ENCODE measurements around the gene PCDHGA9.
"Not testable (repeated sequence)": the region's sequence is repeated elsewhere in the genome, so short reads cannot be mapped to it uniquely, and the experiment has no call there.

The PCDHGA9 gene

GRCh38 chr5:141413540-141414069 lies 11.0 kb downstream of the PCDHGA9 start:
- Histone ChIP-seq H3K27me3 (ENCODE audit: low read length) (no peaks in the 10 kb centered on the region), H3F3A (ENCODE audit: insufficient read depth) (0 out of 2 replicates have a peak, but pooled peaks cover 5% of the 10 kb centered on the region), H3K4me2 (ENCODE audit: low read depth, low read length, poor library complexity, severe bottlenecking) (no peak overlapping the region), H2AFZ (ENCODE audit: low read depth, low read length, severe bottlenecking) (no peak overlapping the region), H3K36me3 (ENCODE audit: low read length) (no peaks in the 10 kb centered on the region), H3K27ac (ENCODE audit: low read depth, low read length) (no peak overlapping the region), H3K9ac (ENCODE audit: low read length) (no peak overlapping the region), H3K9me2 (replicated peaks; ENCODE audit: insufficient read depth, low read length) (no peaks in the 10 kb centered on the region), H3K9me3 (ENCODE audit: insufficient read depth, low read length) (peaks cover 12% of the 10 kb centered on the region; the same call in 1 of the 2 replicates), H3K79me2 (ENCODE audit: insufficient read depth, low read length) (0 out of 2 replicates have a peak, but pooled peaks cover 3% of the 10 kb centered on the region), H3K4me3 (ENCODE audit: insufficient read depth, low read length, poor library complexity, severe bottlenecking) (no peak overlapping the region), H4K20me1 (ENCODE audit: low read depth, low read length) (no peaks in the 10 kb centered on the region)
- TF ChIP-seq EZH2phosphoT487 (conservative IDR thresholded peaks at IDR 0.05; ENCODE audit: low read length), result no peak
- TF ChIP-seq, protein P1, sequence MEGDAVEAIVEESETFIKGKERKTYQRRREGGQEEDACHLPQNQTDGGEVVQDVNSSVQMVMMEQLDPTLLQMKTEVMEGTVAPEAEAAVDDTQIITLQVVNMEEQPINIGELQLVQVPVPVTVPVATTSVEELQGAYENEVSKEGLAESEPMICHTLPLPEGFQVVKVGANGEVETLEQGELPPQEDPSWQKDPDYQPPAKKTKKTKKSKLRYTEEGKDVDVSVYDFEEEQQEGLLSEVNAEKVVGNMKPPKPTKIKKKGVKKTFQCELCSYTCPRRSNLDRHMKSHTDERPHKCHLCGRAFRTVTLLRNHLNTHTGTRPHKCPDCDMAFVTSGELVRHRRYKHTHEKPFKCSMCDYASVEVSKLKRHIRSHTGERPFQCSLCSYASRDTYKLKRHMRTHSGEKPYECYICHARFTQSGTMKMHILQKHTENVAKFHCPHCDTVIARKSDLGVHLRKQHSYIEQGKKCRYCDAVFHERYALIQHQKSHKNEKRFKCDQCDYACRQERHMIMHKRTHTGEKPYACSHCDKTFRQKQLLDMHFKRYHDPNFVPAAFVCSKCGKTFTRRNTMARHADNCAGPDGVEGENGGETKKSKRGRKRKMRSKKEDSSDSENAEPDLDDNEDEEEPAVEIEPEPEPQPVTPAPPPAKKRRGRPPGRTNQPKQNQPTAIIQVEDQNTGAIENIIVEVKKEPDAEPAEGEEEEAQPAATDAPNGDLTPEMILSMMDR (IDR thresholded peaks at IDR 0.05; ENCODE audit: insufficient read depth, low read length, poor library complexity, severe bottlenecking), result no peak

DNA sequence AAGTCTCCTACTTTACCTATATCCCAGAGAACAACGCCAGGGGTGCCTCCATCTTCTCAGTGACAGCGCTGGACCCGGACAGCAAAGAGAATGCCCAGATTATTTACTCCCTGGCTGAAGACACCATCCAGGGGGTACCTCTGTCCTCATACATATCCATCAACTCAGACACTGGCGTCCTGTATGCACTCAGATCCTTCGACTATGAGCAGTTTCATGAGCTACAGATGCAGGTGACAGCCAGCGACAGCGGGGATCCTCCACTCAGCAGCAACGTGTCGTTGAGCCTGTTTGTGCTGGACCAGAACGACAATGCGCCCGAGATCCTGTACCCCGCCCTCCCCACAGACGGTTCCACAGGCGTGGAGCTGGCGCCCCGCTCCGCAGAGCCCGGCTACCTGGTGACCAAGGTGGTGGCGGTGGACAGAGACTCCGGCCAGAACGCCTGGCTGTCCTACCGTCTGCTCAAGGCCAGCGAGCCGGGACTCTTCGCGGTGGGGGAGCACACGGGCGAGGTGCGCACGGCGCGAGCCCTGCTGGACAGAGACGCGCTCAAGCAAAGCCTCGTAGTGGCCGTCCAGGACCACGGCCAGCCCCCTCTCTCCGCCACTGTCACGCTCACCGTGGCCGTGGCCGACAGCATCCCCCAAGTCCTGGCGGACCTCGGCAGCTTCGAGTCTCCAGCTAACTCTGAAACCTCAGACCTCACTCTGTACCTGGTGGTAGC lies 12.1 kb downstream of the PCDHGA9 start:
- not testable (repeated sequence) for H3K27me3 ChIP-seq (ENCODE audit: low read length); H3K9me2 ChIP-seq (replicated peaks; ENCODE audit: insufficient read depth, low read length); H3K4me3 ChIP-seq (ENCODE audit: insufficient read depth, low read length, poor library complexity, severe bottlenecking); H3K4me2 ChIP-seq (ENCODE audit: low read depth, low read length, poor library complexity, severe bottlenecking); H3K36me3 ChIP-seq (ENCODE audit: low read length); H3K27ac ChIP-seq (ENCODE audit: low read depth, low read length); H3K9ac ChIP-seq (ENCODE audit: low read length); H3K79me2 ChIP-seq (ENCODE audit: insufficient read depth, low read length); H3K9me3 ChIP-seq (ENCODE audit: insufficient read depth, low read length); H3F3A ChIP-seq (ENCODE audit: insufficient read depth); H2AFZ ChIP-seq (ENCODE audit: low read depth, low read length, severe bottlenecking); H4K20me1 ChIP-seq (ENCODE audit: low read depth, low read length)

DNA sequence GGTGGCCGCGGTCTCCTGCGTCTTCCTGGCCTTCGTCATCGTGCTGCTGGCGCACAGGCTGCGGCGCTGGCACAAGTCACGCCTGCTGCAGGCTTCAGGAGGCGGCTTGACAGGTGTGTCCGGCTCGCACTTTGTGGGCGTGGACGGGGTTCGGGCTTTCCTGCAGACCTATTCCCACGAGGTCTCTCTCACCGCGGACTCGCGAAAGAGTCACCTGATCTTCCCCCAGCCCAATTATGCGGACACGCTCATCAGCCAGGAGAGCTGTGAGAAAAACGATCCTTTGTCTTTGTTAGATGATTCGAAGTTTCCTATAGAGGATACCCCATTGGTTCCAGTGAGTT lies 12.7 kb downstream of the PCDHGA9 start:
- not testable (repeated sequence) for H3K27me3 ChIP-seq (ENCODE audit: low read length); H3K4me3 ChIP-seq (ENCODE audit: insufficient read depth, low read length, poor library complexity, severe bottlenecking); H3K27ac ChIP-seq (ENCODE audit: low read depth, low read length); H3K36me3 ChIP-seq (ENCODE audit: low read length); H3K79me2 ChIP-seq (ENCODE audit: insufficient read depth, low read length); H3K9me2 ChIP-seq (replicated peaks; ENCODE audit: insufficient read depth, low read length); H3F3A ChIP-seq (ENCODE audit: insufficient read depth); H3K4me2 ChIP-seq (ENCODE audit: low read depth, low read length, poor library complexity, severe bottlenecking); H3K9ac ChIP-seq (ENCODE audit: low read length); H4K20me1 ChIP-seq (ENCODE audit: low read depth, low read length); H2AFZ ChIP-seq (ENCODE audit: low read depth, low read length, severe bottlenecking)
- H3K9me3 ChIP-seq (ENCODE audit: insufficient read depth, low read length), result peaks cover 10% of the 10 kb centered on the region; the same call in 1 of the 2 replicates

DNA sequence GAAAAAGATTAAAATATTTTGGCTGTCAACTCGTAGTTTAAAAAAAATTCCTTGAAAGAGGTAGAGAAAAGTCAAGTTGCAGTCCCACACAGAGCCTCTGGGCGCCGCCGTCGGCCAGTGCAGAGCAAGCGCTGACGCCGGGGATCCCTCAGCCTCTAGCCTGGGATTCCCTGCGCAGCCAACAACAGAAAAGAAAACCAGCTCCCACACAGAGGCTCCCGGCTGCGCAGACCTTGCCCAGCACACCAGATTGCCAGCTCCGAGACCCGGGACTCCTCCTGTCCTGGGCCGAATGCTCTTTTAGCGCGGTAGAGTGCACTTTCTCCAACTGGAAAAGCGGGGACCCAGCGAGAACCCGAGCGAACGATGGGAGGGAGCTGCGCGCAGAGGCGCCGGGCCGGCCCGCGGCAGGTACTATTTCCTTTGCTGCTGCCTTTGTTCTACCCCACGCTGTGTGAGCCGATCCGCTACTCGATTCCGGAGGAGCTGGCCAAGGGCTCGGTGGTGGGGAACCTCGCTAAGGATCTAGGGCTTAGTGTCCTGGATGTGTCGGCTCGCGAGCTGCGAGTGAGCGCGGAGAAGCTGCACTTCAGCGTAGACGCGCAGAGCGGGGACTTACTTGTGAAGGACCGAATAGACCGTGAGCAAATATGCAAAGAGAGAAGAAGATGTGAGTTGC lies 15.1 kb downstream of the PCDHGA9 start, which contains the start of gene PCDHGB7:
TSS of gene PCDHGB7 (plus strand) at position 184 of the 679 bp plus-strand sequence. CDS start at position 367, 183 bp downstream.
- not testable (repeated sequence) for H3K79me2 ChIP-seq (ENCODE audit: insufficient read depth, low read length)
- H3K9me3 ChIP-seq (ENCODE audit: insufficient read depth, low read length), result peaks cover 13% of the 10 kb centered on the region; the same call in 1 of the 2 replicates

More for the DNA sequence above, 15.1 kb downstream of the PCDHGA9 start, which contains the start of gene PCDHGB7:
- H3K36me3 ChIP-seq (ENCODE audit: low read length); H3K9ac ChIP-seq (ENCODE audit: low read length); H2AFZ ChIP-seq (ENCODE audit: low read depth, low read length, severe bottlenecking); H3F3A ChIP-seq (ENCODE audit: insufficient read depth); H3K4me2 ChIP-seq (ENCODE audit: low read depth, low read length, poor library complexity, severe bottlenecking); H3K9me2 ChIP-seq (replicated peaks; ENCODE audit: insufficient read depth, low read length); H3K4me3 ChIP-seq (ENCODE audit: insufficient read depth, low read length, poor library complexity, severe bottlenecking); H3K27me3 ChIP-seq (ENCODE audit: low read length); H4K20me1 ChIP-seq (ENCODE audit: low read depth, low read length); H3K27ac ChIP-seq (ENCODE audit: low read depth, low read length): not testable (repeated sequence)
- TF ChIP-seq, protein P1 (IDR thresholded peaks at IDR 0.05; ENCODE audit: insufficient read depth, low read length, poor library complexity, severe bottlenecking), result peak; percentile 21
